ENCODE measurements around the gene MAP2. TPM values are rescaled to one million over a fixed set of nuclear protein-coding genes. Genes with fewer than 3 reads are reported as not detected.

Gene MAP2
- total and polyA plus RNA-seq, 10 of the 15 experiments (the other 5 are each of a cell fraction or from before 2014, with no cell fraction given): 0.01 TPM; not detected in 9

- Histone ChIP-seq H4K20me1 (ENCODE audit: control insufficient read depth, insufficient read depth) (no peaks in the 10 kb centered on the region), H3K36me3 (ENCODE audit: control insufficient read depth in 2 of 2, insufficient read depth in 2 of 2, low read length in 1 of 2) (no peaks in the 10 kb centered on the region), H3K27ac (ENCODE audit: control insufficient read depth, insufficient read depth) (no peak overlapping the region), H3K79me2 (ENCODE audit: control insufficient read depth, insufficient read depth, low read length) (no peaks in the 10 kb centered on the region), H3K4me2 (ENCODE audit: control insufficient read depth, insufficient read depth) (no peak overlapping the region), H3K9ac (ENCODE audit: control insufficient read depth, insufficient read depth, low read length) (no peak overlapping the region), H3K4me1 (ENCODE audit: control insufficient read depth, insufficient read depth, low read length) (no peaks in the 10 kb centered on the region), H3K4me3 (no peak overlapping the region), H3K9me3 (replicated peaks; ENCODE audit: control insufficient read depth, insufficient read depth, low read length) (no peaks in the 10 kb centered on the region), H3K27me3 (replicated peaks in 1 of 2; ENCODE audit: control insufficient read depth in 2 of 2, insufficient read depth in 2 of 2, low read length in 1 of 2) (no peaks in the 10 kb centered on the region), H2AFZ (ENCODE audit: control insufficient read depth, low read depth, low read length) (no peak overlapping the region)
- FAIRE-seq: no peak
- TF ChIP-seq ZBED1 (IDR thresholded peaks at IDR 0.05; ENCODE audit: borderline replicate concordance) (no peak), YY1 (IDR thresholded peaks at IDR 0.05; ENCODE audit: low read depth, low read length) (no peak), TARDBP (IDR thresholded peaks at IDR 0.05; ENCODE audit: borderline replicate concordance) (no peak), E4F1 (IDR thresholded peaks at IDR 0.05; ENCODE audit: borderline replicate concordance, partially characterized antibody) (no peak), IRF5 (IDR thresholded peaks at IDR 0.05; ENCODE audit: borderline replicate concordance) (no peak), NRF1 (conservative IDR thresholded peaks at IDR 0.05; ENCODE audit: low read depth, low read length) (no peak), CHD2 (IDR thresholded peaks at IDR 0.05; ENCODE audit: borderline replicate concordance, low read depth, low read length) (no peak), EED (IDR thresholded peaks at IDR 0.05; ENCODE audit: low read depth) (no peak), PML (IDR thresholded peaks at IDR 0.05; ENCODE audit: low read length) (no peak), CBFB (IDR thresholded peaks at IDR 0.05; ENCODE audit: low read depth) (no peak), NFYA (IDR thresholded peaks at IDR 0.05; ENCODE audit: borderline replicate concordance, low read depth, low read length) (no peak)
- RAD21 ChIA-PET (ENCODE audit: unreplicated experiment): no interaction called here
- intact Hi-C loops (cut with micrococcal nuclease; ENCODE audit: unreplicated experiment) (no loop called here), in situ Hi-C loops (cut with MboI) (no loop called here)
- SMC1A ChIA-PET (ENCODE audit: uncharacterized antibody, unreplicated experiment): no interaction called here
- no peak for ATAC-seq
- CTCF ChIA-PET: no interaction called here
- no TSS peak for BruUV-seq (replicated peaks)
- no peak for DNase-seq (ENCODE audit: low read depth, low spot score)
- WGBS (ENCODE audit: insufficient coverage, insufficient replicate concordance, low lambda C conversion rate, missing lambda C conversion rate): 27% methylated on average over 3 of the region's 3 CpGs
- POLR2A ChIA-PET: no interaction called here
These were observed 50.1 kb downstream of the MAP2 start for GRCh38 chr2:209473930-209474419.

All from GM12878 (cell line).